D721Med (cell line): ENCODE measurements around the gene OR1L8.
"Not testable (repeated sequence)": the region's sequence is repeated elsewhere in the genome, so short reads cannot be mapped to it uniquely, and the experiment has no call there.

ENCODE experiments used
- DNase-seq: peaks from one replicate; pipeline ENCODE4 v3.0.0; 2011; ENCODE audit warnings: low spot score; ENCODE audit not compliant: insufficient read length
- FAIRE-seq: peaks from 2 replicates; lab custom pipeline; 2011; peaks lifted over from hg19 to GRCh38; lab: Jason Lieb, UNC
- TF ChIP-seq, protein P1 (sequence below): IDR thresholded peaks from 2 replicates; pipeline ENCODE4 v1.5.1; 2012; ENCODE audit warnings: mild to moderate bottlenecking, control low read depth; ENCODE audit not compliant: insufficient read depth; ENCODE audit errors: missing control alignments

The OR1L8 gene

GRCh38 chr9:122546196-122546595, 37.0 kb downstream of the OR1L8 start:
- DNase-seq: no peak
- no peak for FAIRE-seq
- TF ChIP-seq, protein P1, sequence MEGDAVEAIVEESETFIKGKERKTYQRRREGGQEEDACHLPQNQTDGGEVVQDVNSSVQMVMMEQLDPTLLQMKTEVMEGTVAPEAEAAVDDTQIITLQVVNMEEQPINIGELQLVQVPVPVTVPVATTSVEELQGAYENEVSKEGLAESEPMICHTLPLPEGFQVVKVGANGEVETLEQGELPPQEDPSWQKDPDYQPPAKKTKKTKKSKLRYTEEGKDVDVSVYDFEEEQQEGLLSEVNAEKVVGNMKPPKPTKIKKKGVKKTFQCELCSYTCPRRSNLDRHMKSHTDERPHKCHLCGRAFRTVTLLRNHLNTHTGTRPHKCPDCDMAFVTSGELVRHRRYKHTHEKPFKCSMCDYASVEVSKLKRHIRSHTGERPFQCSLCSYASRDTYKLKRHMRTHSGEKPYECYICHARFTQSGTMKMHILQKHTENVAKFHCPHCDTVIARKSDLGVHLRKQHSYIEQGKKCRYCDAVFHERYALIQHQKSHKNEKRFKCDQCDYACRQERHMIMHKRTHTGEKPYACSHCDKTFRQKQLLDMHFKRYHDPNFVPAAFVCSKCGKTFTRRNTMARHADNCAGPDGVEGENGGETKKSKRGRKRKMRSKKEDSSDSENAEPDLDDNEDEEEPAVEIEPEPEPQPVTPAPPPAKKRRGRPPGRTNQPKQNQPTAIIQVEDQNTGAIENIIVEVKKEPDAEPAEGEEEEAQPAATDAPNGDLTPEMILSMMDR: no peak

DNA sequence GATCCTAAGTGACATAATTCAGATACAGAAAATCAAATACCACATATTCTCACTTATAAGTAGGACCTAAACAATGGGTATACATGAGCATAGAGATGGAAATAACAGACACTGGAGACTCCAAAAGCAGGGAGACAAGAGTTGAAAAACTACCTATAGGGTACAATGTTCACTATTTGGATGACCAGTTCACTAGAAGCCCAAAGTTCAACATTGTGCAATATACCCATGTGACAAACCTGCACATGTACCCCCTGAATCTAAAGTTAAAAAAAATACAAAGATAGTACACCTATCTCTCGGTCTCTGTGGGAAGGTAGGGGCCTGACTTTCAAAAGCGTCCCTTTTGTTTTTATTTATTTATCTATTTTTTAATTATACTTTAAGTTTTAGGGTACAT, 44.4 kb downstream of the OR1L8 start:
- DNase-seq (no peak), FAIRE-seq (no peak)
- TF ChIP-seq, protein P1: no peak

DNA sequence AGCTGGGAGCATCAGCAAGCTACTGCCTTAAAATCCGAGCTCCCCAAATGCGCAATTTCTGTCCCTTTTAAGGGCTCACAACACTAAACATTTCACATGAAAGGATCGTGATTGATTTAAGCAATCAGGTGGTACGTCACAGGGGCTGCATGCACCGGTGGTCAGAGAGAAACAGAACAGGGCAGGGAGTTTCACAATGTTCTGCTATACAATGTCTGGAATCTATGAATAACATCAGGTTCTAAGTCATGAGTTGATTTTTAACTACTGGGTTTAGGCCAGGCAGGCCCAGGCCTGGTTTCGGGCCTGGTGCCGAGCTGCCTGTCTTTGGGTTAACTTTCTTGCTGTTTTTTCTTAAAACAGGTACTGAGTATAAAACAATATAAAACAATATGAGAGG, 46.1 kb downstream of the OR1L8 start:
- not testable (repeated sequence) for FAIRE-seq

GRCh38 chr9:122536134-122536533, 47.0 kb downstream of the OR1L8 start:
- TF ChIP-seq, protein P1: no peak
- no peak for FAIRE-seq
- DNase-seq: no peak

More for the DNA sequence above, 46.1 kb downstream of the OR1L8 start:
- not testable (repeated sequence) for DNase-seq

DNA sequence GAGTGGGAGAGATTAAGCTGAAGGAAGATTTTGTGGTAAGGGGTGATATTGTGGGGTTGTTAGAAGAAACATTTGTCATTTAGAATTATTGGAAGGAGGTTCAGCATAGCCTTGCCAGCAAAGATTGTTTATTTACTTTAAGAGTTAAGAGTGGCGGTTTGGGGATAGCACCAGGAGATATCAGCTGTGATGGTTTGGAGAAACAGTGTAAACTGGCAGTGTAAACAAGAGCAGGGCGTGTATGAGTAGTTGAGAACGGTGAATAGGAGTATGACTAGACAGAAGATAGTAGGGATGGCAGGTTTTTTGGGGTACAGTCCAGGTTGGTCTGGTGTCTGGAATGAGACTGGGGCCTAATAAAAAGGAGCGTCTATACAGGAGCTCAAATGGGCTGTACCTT, 52.0 kb downstream of the OR1L8 start:
- not testable (repeated sequence) for FAIRE-seq, DNase-seq

GRCh38 chr9:122527193-122527592, 56.0 kb downstream of the OR1L8 start, which contains the start of gene OR1N1:
TSS of gene OR1N1 (minus strand) at chr9:122527293. CDS start at chr9:122527293, 0 bp downstream.
- TF ChIP-seq, protein P1: no peak
- FAIRE-seq (no peak), DNase-seq (no peak)

DNA sequence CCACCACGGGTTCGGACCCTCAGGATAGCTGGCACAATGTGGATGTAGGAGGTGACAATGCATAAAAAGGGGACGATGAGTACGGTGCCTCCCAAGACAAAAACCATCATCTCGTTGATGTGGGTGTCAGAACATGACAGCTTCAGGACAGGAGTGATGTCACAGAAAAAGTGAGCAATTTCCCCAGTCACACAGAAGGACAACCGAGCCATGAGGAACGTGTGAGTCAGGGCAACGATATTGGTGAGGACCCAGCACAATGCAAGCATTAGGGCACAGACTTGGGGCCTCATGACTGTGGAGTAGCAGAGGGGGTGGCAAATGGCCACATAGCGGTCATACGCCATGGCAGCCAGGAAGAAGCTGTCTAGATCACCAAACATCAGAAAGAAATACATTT, 56.6 kb downstream of the OR1L8 start:
- TF ChIP-seq, protein P1: no peak
- FAIRE-seq (no peak), DNase-seq (no peak)

DNA sequence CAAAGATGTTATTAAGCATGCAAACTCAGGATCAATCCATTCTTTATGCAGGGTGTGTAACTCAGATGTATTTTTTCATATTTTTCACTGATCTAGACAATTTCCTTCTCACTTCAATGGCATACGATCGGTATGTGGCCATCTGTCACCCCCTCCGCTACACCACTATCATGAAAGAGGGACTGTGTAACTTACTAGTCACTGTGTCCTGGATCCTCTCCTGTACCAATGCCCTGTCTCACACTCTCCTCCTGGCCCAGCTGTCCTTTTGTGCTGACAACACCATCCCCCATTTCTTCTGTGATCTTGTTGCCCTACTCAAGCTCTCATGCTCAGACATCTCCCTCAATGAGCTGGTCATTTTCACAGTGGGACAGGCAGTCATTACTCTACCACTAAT, 63.8 kb downstream of the OR1L8 start:
- TF ChIP-seq, protein P1: no peak
- FAIRE-seq (no peak), DNase-seq (no peak)
